Natural killer cell (primary cell): Measurements from ENCODE around the gene RBM19. TPM values are rescaled to one million over a fixed set of nuclear protein-coding genes. Genes with fewer than 3 reads are reported as not detected.
"Not testable (repeated sequence)": the region's sequence is repeated elsewhere in the genome, so short reads cannot be mapped to it uniquely, and the experiment has no call there.

ENCODE experiments used
- ATAC-seq, 3 donors: fragments of 150-1000 bp in 2 of 3; fragments of 200-7000 bp in 1 of 3; cut with Tn5 transposase; 1 replicate in 1 of 3; 2 replicates in 2 of 3; pipeline ENCODE4 v1.10.0; 2021; ENCODE audit warnings: mild to moderate bottlenecking in 2 of 3, moderate library complexity in 2 of 3
- DNase-seq, 2 donors: peaks; one replicate each; pipeline versions ENCODE4 v3.0.0 to v3.0.0-alpha.2; 2013 to 2021; ENCODE audit warnings: mixed read lengths in 1 of 2
- H3K27ac ChIP-seq: one replicate; pipeline ENCODE4 v1.5.1; 2013; ENCODE audit warnings: mild to moderate bottlenecking, low read length
- H3K27me3 ChIP-seq: one replicate; pipeline ENCODE4 v1.6.1; 2013; ENCODE audit warnings: low read length; ENCODE audit not compliant: control insufficient read depth, insufficient read depth
- H3K36me3 ChIP-seq: one replicate; pipeline ENCODE4 v1.6.1; 2013; ENCODE audit warnings: low read length; ENCODE audit not compliant: control insufficient read depth, insufficient read depth
- H3K4me1 ChIP-seq: one replicate; pipeline ENCODE4 v1.6.1; 2013; ENCODE audit warnings: low read length; ENCODE audit not compliant: control insufficient read depth, insufficient read depth
- H3K4me3 ChIP-seq: one replicate; pipeline ENCODE4 v1.5.1; 2013; ENCODE audit warnings: low read length
- H3K9me3 ChIP-seq: one replicate; pipeline ENCODE4 v1.6.1; 2013; ENCODE audit warnings: low read length; ENCODE audit not compliant: control insufficient read depth, insufficient read depth
- H3K27ac Mint-ChIP-seq, 2 donors: one replicate each; pipeline ENCODE4 v1.8.0; 2022; ENCODE audit warnings: mild to moderate bottlenecking in 2 of 2, mixed read lengths in 2 of 2, moderate library complexity in 1 of 2
- H3K27me3 Mint-ChIP-seq, 2 donors: one replicate each; pipeline ENCODE4 v1.8.0; 2022; ENCODE audit warnings: low read depth in 2 of 2, mixed read lengths in 2 of 2
- H3K36me3 Mint-ChIP-seq: one replicate; pipeline ENCODE4 v1.8.0; 2022; ENCODE audit warnings: mixed read lengths
- H3K4me1 Mint-ChIP-seq, 2 donors: one replicate each; pipeline ENCODE4 v1.8.0; 2022; ENCODE audit warnings: mixed read lengths in 2 of 2
- H3K4me3 Mint-ChIP-seq: one replicate; pipeline ENCODE4 v1.8.0; 2022; ENCODE audit warnings: mild to moderate bottlenecking, moderate library complexity, mixed read lengths
- H3K9me3 Mint-ChIP-seq, 2 donors: one replicate each; pipeline ENCODE4 v1.8.0; 2022; ENCODE audit warnings: mixed read lengths in 2 of 2
- CTCF ChIP-seq: fragments of 200-600 bp; IDR thresholded peaks from one replicate; pipeline ENCODE4 v1.8.0; 2022; ENCODE audit warnings: antibody characterized with exemption
- WGBS: methylation state at CpG from one replicate; pipeline ENCODE4 v1.1.7; 2013; ENCODE audit warnings: missing lambda C conversion rate; ENCODE audit not compliant: insufficient coverage; 5-methylcytosine and 5-hydroxymethylcytosine counted together
- intact Hi-C: fragments of 100-400 bp; cut with micrococcal nuclease; formaldehyde crosslinking; loops from one replicate; pipeline ENCODE4 v1.14.2; 2022
- total RNA-seq, 4 donors: library from RNA; stranded (reverse); fragments of 120-200 nt in 1 of 4; gene quantifications; one replicate each; pipeline versions ENCODE4 v1.2.3 to v1.2.4, GENCODE V29; 2013 to 2022

The RBM19 gene
- total RNA-seq, 3 donors from 2014 or later (not counting 1 experiment from before 2014, with no cell fraction given), result 49.9 to 70.6 (median 60.9) TPM

GRCh38 chr12:113997365-113997764 is 31.2 kb upstream of the RBM19 start:
- Mint-ChIP-seq H3K27ac (no peak overlapping the region), H3K9me3 (no peaks in the 10 kb centered on the region), H3K36me3 (no peaks in the 10 kb centered on the region), H3K4me3 (no peak overlapping the region), H3K27me3 (peaks cover 17 to 19% of the 10 kb centered on the region in 2 donors), H3K4me1 (no peaks in the 10 kb centered on the region)
- Histone ChIP-seq H3K27me3 (no peaks in the 10 kb centered on the region), H3K4me1 (no peaks in the 10 kb centered on the region), H3K9me3 (no peaks in the 10 kb centered on the region), H3K27ac (no peak overlapping the region), H3K4me3 (no peak overlapping the region), H3K36me3 (no peaks in the 10 kb centered on the region)
- WGBS, result 53% methylated on average over 3 of the region's 3 CpGs
- intact Hi-C loops, result no loop called here
- no peak for DNase-seq
- no peak for TF ChIP-seq CTCF
- no peak for ATAC-seq

- H3K4me3 ChIP-seq, result no peak overlapping the region
- DNase-seq (no peak), ATAC-seq (no peak)
- no peaks in the 10 kb centered on the region for H3K4me1 ChIP-seq
- Mint-ChIP-seq H3K9me3 (no peaks in the 10 kb centered on the region), H3K27ac (no peak overlapping the region), H3K36me3 (no peaks in the 10 kb centered on the region), H3K4me3 (no peak overlapping the region), H3K4me1 (no peaks in the 10 kb centered on the region), H3K27me3 (peaks cover 17 to 31% of the 10 kb centered on the region in 2 donors)
- no peak for TF ChIP-seq CTCF
- no peak overlapping the region for H3K27ac ChIP-seq
- WGBS, result 24% methylated on average over 7 of the region's 7 CpGs
- no peaks in the 10 kb centered on the region for H3K9me3 ChIP-seq
- no peaks in the 10 kb centered on the region for H3K27me3 ChIP-seq
- intact Hi-C loops, result no loop called here
- H3K36me3 ChIP-seq, result no peaks in the 10 kb centered on the region
Observed at GRCh38 chr12:113996026-113996425, 29.9 kb upstream of the RBM19 start.

GRCh38 chr12:113994051-113994450 is 27.9 kb upstream of the RBM19 start:
- no peaks in the 10 kb centered on the region for H3K27me3 ChIP-seq
- TF ChIP-seq CTCF, result no peak
- no peak overlapping the region for H3K4me3 ChIP-seq
- H3K36me3 ChIP-seq, result no peaks in the 10 kb centered on the region
- Mint-ChIP-seq H3K4me3 (no peak overlapping the region), H3K36me3 (no peaks in the 10 kb centered on the region), H3K27me3 (peaks cover 20 to 36% of the 10 kb centered on the region in 2 donors), H3K27ac (no peak overlapping the region), H3K9me3 (no peaks in the 10 kb centered on the region), H3K4me1 (no peaks in the 10 kb centered on the region)
- no CpG with 5 or more reads among the region's 3 CpGs for WGBS
- ATAC-seq (no peak), DNase-seq (no peak)
- no peaks in the 10 kb centered on the region for H3K4me1 ChIP-seq
- H3K27ac ChIP-seq, result no peak overlapping the region
- no peaks in the 10 kb centered on the region for H3K9me3 ChIP-seq
- intact Hi-C loops, result no loop called here

- H3K4me3 ChIP-seq, intact Hi-C loops, DNase-seq, H3K27ac Mint-ChIP-seq, H3K36me3 ChIP-seq, H3K4me1 Mint-ChIP-seq, ATAC-seq, H3K9me3 Mint-ChIP-seq, H3K27me3 ChIP-seq, H3K36me3 Mint-ChIP-seq, H3K27ac ChIP-seq, H3K4me3 Mint-ChIP-seq, H3K9me3 ChIP-seq, H3K4me1 ChIP-seq: not testable (repeated sequence)
- peaks cover 26 to 49% of the 10 kb centered on the region in 2 donors for H3K27me3 Mint-ChIP-seq
- 92% methylated on average over 3 of the region's 4 CpGs for WGBS
Observed at GRCh38 chr12:113992751-113993150, 26.6 kb upstream of the RBM19 start.
